Measurements from ENCODE around the gene MARCHF3. TPM values are rescaled to one million over a fixed set of nuclear protein-coding genes. Genes with fewer than 3 reads are reported as not detected.

The MARCHF3 gene
- total and polyA plus RNA-seq, 2 donors (not counting 3 experiments of a cell fraction or from before 2014, with no cell fraction given): 31.9 to 35.0 TPM

GRCh38 chr5:126847456-126847820 lies 182.9 kb downstream of the MARCHF3 start:
- no peak for TF ChIP-seq POLR2A (IDR thresholded peaks at IDR 0.05; ENCODE audit: low read depth, low read length)
- TF ChIP-seq MYC (IDR thresholded peaks at IDR 0.05; ENCODE audit: low read depth, low read length): no peak
- TF ChIP-seq MAX (IDR thresholded peaks at IDR 0.05; ENCODE audit: insufficient read depth, insufficient read length): no peak
- TF ChIP-seq GATA2 (IDR thresholded peaks at IDR 0.05; ENCODE audit: insufficient read depth, insufficient read length, low read depth, low read length): no peak
- no peak for TF ChIP-seq CTCF (IDR thresholded peaks at IDR 0.05; ENCODE audit: extremely low read depth in 1 of 2, insufficient read depth in 1 of 2, low read depth in 1 of 2, low read length in 2 of 2)
- no peak for TF ChIP-seq JUN (IDR thresholded peaks at IDR 0.05; ENCODE audit: borderline replicate concordance, insufficient read depth, insufficient read length, low read depth)
- no peak for TF ChIP-seq POLR2AphosphoS5 (IDR thresholded peaks at IDR 0.05; ENCODE audit: insufficient read depth, low read depth, low read length)
- TF ChIP-seq FOS (IDR thresholded peaks at IDR 0.05; ENCODE audit: borderline replicate concordance, insufficient read depth, low read length): no peak
- TF ChIP-seq EZH2 (IDR thresholded peaks at IDR 0.05; ENCODE audit: borderline replicate concordance, low read depth, low read length, severe bottlenecking): no peak
- no peak overlapping the region for H3K27ac ChIP-seq (ENCODE audit: insufficient read depth, low read depth, low read length)
- peaks cover 29% of the 10 kb centered on the region for H3K4me1 ChIP-seq (ENCODE audit: control insufficient read depth, extremely low read depth, insufficient read depth, low read length)
- H3K9me1 ChIP-seq (replicated peaks; ENCODE audit: control insufficient read depth, extremely low read depth, insufficient read depth, low read length): no peaks in the 10 kb centered on the region
- no peaks in the 10 kb centered on the region for H3K9me3 ChIP-seq (replicated peaks; ENCODE audit: control insufficient read depth, insufficient read depth, low read length)
- no TSS peak for BruUV-seq (replicated peaks)
- no peak overlapping the region for H3K4me3 ChIP-seq (replicated peaks in 1 of 3; ENCODE audit: insufficient read depth in 1 of 3, low read depth in 1 of 3, low read length in 3 of 3)
- no peaks in the 10 kb centered on the region for H4K20me1 ChIP-seq (replicated peaks; ENCODE audit: control insufficient read depth, extremely low read depth, insufficient read depth, low read length)
- peak overlapping the region; percentile 7 for H2AFZ ChIP-seq (ENCODE audit: low read depth, low read length)
- intact Hi-C loops (cut with micrococcal nuclease) (no loop called here), dilution Hi-C loops (cut with MboI; ENCODE audit: extremely low pct_ligation_motif_present, low sequenced_read_pairs) (no loop called here)
- ChIA-PET CTCF (interaction anchor here (1.1 to 3.0 kb wide), 2 partner anchors 10 to 18 kb away, joined by 3 to 14 read pairs; no protein-coding TSS in a partner anchor), POLR2A (no interaction called here)
- no peaks in the 10 kb centered on the region for H3K79me2 ChIP-seq (ENCODE audit: control insufficient read depth, insufficient read depth, low read length)
- H3K27me3 ChIP-seq (ENCODE audit: control insufficient read depth in 2 of 2, insufficient read depth in 2 of 2, low read length in 2 of 2): no peaks in the 10 kb centered on the region
- no peak overlapping the region for H3K9ac ChIP-seq (replicated peaks; ENCODE audit: extremely low read depth, insufficient read depth, low read length)
- H3K4me2 ChIP-seq (ENCODE audit: insufficient read depth, low read length): no peak overlapping the region
- no peak for FAIRE-seq
- H3K36me3 ChIP-seq (ENCODE audit: control insufficient read depth in 2 of 2, extremely low read depth in 1 of 2, insufficient read depth in 2 of 2, low read length in 2 of 2): no peaks in the 10 kb centered on the region
- no peak for DNase-seq (ENCODE audit: low read depth, low spot score)

All from endothelial cell of umbilical vein (primary cell).